ES-I3 (cell line): ENCODE data around the gene DNAH14.
"Not testable (repeated sequence)": the region's sequence is repeated elsewhere in the genome, so short reads cannot be mapped to it uniquely, and the experiment has no call there.

Experiments used
- H3K36me3 ChIP-seq: 2 replicates; pipeline ENCODE4 v1.6.1; 2013; ENCODE audit warnings: mild to moderate bottlenecking, low read length, control low read depth, moderate library complexity; ENCODE audit not compliant: insufficient read depth
- H3K4me1 ChIP-seq: 2 replicates; pipeline ENCODE4 v1.6.1; 2013; ENCODE audit warnings: mild to moderate bottlenecking, control low read depth, low read length; ENCODE audit not compliant: insufficient read depth
- H3K9ac ChIP-seq: 2 replicates; pipeline ENCODE4 v1.6.1; 2013; ENCODE audit warnings: low read depth, mild to moderate bottlenecking, low read length, moderate library complexity
- H3K9me3 ChIP-seq: 2 replicates; pipeline ENCODE4 v1.6.1; 2013; ENCODE audit warnings: mild to moderate bottlenecking, low read length, moderate library complexity; ENCODE audit not compliant: control insufficient read depth, insufficient read depth

Gene DNAH14

DNA sequence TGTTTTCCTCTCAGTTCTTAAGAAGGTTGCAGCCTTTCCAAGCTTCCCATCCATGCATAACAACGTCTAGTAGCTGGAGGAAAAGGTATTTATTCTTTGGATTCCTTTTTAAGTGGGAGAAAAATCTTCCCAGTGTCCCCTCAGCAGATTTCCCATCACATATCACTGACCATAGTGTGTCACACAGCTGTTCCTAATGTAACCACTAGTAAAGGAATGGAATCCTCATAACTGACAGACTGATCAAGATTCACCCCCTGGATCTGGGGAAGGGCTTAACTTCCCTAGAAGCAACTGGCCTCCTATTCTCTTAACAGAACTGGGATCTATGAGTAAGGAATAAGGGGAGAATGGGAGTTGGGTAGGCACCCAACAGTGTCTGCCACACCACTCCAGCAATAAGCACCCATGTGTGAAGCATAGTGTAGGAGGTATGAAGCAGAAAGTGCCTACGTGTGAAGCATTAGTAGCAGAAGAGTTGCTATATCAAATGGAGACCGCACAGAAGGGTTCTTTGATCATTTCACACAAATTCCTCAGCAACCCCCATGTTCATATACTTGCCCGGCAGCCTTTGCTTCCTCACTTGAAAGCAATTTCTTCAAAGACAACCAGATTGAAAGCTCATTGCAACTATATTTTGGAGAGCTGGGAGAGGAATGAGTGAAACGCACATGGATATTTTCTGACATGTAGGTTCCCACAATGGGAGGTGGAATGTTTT, 28.2 kb upstream of the DNAH14 start:
- H3K36me3 ChIP-seq: no peaks in the 10 kb centered on the region
- no peaks in the 10 kb centered on the region for H3K4me1 ChIP-seq
- no peak overlapping the region for H3K9ac ChIP-seq
- H3K9me3 ChIP-seq: peaks cover 2% of the 10 kb centered on the region; the same call in 1 of the 2 replicates

DNA sequence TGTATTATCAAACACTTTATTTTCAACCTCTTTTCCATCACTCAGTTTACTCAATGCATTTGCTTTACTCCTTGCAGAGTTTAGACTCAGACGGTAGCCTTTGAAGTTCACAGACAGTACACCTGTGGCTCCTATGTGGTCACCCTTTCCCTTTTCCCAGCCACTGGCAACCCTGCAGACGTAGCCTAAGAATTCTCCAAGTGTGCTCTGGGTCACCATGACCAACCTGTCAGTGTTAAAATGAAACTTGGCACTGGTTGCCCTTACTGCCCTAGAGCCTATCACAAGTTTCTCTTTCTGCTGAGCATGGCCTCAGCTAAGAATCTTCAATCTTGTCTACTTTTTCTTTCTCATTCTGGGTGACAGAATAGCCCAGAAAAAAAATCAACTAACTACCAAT, 25.5 kb upstream of the DNAH14 start:
- H3K36me3 ChIP-seq: no peaks in the 10 kb centered on the region
- H3K9me3 ChIP-seq: no peaks in the 10 kb centered on the region
- H3K4me1 ChIP-seq: no peaks in the 10 kb centered on the region
- no peak overlapping the region for H3K9ac ChIP-seq

DNA sequence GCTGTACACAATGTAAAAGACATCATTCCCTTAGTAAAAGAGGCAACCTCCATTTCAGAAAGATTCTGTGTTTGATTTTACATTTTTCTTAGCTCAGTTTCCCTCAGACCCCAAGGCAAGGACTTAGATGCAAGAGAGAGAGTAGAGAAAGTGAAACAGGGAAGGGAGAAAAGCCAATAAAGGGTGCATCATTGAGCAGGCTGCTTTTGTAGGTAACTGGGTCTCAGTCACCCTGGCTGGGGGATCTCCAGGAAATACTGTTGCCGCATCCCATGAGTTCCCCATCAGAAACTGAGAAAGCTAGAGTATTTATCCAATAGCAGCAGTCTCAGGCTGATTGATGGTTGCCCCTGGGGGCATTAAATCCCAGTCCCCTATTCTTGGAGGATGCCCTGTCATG, 23.1 kb upstream of the DNAH14 start:
- Histone ChIP-seq H3K4me1 (no peaks in the 10 kb centered on the region), H3K36me3 (no peaks in the 10 kb centered on the region), H3K9ac (no peak overlapping the region)

DNA sequence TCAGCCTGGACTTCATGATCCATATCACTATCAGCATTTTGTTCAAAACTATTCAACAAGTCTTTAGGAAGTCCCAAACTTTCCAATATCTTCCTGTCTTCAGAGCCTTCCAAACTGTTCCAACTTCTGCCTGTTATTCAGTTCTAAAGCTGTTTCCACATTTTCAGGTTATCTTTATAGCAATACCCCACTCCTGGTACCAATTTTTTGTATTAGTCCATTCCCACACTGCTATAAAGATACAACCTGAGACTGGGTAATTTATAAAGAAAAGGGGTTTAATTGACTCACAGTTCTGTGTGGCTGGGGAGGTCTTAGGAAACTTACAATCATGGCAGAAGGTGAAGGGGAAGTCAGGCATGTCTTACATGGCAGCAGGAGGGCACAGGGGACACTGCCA, 18.3 kb upstream of the DNAH14 start:
- Histone ChIP-seq H3K4me1 (no peaks in the 10 kb centered on the region), H3K36me3 (no peaks in the 10 kb centered on the region), H3K9ac (no peak overlapping the region), H3K9me3 (peaks cover 6% of the 10 kb centered on the region)

More for the DNA sequence above, 23.1 kb upstream of the DNAH14 start:
- peaks cover 3% of the 10 kb centered on the region for H3K9me3 ChIP-seq

DNA sequence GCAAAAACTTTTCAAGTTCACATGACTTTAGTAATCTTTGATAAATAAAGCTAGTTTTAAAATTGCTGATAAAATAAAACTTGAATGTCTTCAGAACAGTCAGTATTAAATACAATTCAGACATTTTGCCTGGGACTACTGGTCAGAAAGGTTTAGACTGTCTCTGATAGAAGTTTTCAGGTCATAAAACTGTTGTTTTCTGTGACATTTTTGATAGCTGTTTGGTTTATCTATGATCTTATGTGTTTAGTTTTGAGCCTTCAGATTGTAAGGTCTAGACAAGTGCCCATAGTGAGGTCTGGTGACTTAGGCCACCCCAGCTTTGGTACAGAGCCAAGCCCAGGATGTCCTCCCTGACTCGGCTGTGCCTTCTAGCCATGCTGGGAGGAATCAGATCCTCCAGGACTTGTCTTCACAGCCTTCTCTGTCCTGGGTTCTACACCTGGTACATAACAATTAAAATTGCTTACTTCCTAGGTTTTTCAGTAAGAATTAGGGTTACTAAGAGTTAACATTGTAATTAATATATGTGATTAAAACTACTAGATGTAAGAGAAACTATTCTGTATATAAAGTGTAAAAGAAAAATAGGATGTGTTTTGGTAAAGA, 15.1 kb upstream of the DNAH14 start:
- Histone ChIP-seq H3K4me1 (no peaks in the 10 kb centered on the region), H3K9me3 (peaks cover 6% of the 10 kb centered on the region)

DNA sequence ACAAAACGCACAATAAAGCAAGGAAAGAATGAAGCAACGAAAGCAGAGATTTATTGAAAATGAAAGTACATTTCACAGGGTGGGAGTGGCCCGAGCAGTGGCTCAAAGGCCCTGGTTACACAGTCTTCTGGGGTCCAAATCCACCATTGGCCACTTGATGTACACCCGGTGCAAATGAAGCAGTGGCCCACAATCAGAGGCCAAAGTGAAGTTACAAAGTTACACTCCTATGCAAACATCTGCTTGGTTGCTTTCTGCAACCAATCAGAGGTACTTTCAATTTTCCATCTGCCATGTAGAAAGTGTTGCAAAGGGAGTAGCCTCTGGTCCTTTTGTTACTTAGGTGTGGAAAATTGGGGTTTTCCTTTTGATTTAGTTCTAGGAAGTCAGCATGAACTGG, 10.0 kb upstream of the DNAH14 start:
- H3K9ac ChIP-seq: no peak overlapping the region
- H3K36me3 ChIP-seq: no peaks in the 10 kb centered on the region
- H3K4me1 ChIP-seq: no peaks in the 10 kb centered on the region
- no peaks in the 10 kb centered on the region for H3K9me3 ChIP-seq

More for the DNA sequence above, 15.1 kb upstream of the DNAH14 start:
- Histone ChIP-seq H3K9ac (no peak overlapping the region), H3K36me3 (no peaks in the 10 kb centered on the region)

DNA sequence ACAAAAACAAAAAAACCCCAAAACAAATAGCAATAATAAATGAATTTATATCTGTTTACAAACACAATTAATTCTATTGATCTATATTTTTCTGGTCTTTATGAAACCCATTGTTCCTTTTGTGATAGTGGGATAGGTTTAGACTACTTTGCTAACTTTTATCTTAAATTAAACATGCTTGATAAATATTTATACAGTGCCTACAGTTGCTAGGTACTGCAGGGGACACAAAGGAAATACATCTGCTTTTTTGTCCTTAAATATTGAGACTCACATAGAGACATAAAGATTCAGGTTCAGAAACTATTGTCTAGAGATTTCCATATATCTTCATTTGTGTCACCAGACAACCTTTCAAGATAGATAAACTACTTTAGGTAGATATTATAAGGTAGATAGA, 8.5 kb upstream of the DNAH14 start:
- Histone ChIP-seq H3K4me1 (no peaks in the 10 kb centered on the region), H3K9me3 (no peaks in the 10 kb centered on the region), H3K9ac (no peak overlapping the region), H3K36me3 (no peaks in the 10 kb centered on the region)

DNA sequence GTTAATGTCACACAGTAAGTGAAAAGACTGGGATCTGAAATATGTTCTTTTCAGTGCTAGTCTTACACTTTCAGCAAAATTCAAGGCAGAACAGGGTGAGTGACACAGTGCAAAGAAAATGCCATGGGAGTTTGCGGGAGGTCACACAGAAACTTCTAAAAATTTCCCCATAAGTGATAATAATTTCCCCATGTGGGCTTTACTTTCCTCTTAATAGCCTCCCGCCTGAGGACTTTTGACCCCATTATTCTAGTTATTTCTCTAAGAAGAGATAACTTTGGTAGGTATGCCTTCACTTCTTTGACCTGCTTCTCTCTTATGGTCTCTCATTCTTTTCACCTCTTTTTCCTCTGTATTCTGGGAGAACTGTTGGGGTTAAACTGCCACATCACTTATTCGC, 8.1 kb upstream of the DNAH14 start:
- Histone ChIP-seq H3K9ac (no peak overlapping the region), H3K36me3 (no peaks in the 10 kb centered on the region), H3K4me1 (no peaks in the 10 kb centered on the region), H3K9me3 (no peaks in the 10 kb centered on the region)

DNA sequence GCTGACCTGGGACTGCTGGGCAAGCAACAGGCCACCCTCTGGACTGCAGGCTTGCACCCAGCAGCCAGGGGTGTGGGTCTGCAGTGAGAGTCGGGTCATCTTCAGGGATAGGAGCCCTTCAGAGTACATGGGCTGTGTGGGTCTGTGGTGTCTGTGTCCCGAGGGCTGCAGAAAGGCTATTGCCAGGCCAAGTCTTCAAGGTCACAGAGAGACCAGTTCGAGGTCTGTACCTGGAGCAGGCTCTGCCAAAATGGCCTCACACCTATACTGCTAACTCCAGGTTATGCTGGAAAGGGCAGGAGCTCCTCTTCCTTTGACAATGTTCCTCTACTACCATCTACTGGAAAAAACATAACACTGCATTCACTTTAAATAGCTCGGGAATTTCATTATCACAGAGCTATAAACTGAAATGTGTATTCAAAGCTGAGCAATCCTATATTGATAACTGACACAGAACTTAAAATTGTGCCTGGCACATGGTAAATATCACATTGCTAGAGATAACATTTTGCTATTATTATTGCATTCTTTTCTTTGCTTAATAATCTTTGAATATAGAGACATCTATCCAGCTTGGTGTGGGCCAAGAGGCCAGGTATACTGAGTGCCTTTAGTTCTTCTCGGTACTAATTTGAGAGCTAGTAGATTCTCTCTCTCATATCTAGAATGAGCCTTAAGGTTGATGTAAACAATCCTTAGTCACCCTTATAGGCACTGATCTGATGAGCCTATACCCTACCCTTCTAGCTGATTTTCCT, 6.9 kb upstream of the DNAH14 start:
- Histone ChIP-seq H3K9me3 (no peaks in the 10 kb centered on the region), H3K4me1 (no peaks in the 10 kb centered on the region), H3K9ac (no peak overlapping the region; the same call in 1 of the 2 replicates), H3K36me3 (no peaks in the 10 kb centered on the region)

DNA sequence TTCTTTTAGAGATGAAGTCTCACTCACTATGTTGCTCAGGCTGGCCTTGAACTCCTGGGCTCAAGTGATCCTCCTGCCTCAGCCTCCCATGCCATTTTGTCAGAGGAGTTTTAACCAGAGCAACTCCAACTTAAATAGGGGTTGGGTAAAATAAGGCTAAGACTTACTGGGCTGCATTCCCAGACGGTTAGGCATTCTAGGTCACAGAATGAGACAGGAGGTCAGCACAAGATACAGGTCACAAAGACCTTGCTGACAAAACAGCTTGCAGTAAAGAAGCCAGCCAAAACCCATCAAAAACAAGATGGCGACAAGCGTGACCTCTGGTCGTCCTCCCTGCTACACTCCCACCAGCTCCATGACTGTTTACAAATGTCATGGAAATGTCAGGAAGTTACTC, 5.7 kb upstream of the DNAH14 start:
- Histone ChIP-seq H3K9ac (no peak overlapping the region), H3K4me1 (no peaks in the 10 kb centered on the region)

DNA sequence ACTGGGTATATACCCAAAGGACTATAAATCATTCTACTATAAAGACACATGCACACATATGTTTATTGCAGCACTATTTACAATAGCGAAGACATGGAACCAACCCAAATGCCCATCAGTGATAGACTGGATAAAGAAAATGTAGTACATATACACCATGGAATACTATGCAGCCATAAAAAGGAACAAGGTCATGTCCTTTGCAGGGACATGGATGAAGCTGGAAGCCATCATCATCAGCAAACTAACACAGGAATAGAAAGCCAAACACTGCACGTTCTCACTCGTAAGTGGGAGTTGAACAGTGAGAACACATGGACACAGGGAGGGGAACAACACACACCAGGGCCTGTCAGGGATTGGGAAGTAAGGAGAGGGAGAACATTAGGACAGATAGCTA, 1.8 kb upstream of the DNAH14 start:
- not testable (repeated sequence) for H3K9ac ChIP-seq, H3K36me3 ChIP-seq, H3K9me3 ChIP-seq, H3K4me1 ChIP-seq

More for the DNA sequence above, 5.7 kb upstream of the DNAH14 start:
- Histone ChIP-seq H3K9me3 (no peaks in the 10 kb centered on the region), H3K36me3 (no peaks in the 10 kb centered on the region)

DNA sequence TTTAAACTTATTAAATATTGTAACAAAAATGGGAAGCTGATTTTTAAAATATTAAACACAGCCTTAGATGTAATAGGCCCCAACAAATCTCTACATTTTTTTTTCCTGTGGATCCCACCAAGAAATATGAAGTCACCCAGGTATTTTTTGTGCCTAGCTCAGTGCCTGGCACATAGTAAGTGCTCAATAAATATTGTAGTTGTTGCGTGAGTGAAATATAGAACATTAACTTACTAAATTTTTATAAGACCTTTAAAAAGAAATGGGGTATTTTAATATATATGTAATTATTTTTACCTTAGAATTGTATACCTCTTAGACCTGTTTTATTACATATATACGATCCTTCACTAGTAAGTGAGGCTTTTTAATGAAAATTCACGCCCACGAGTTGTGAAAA, 569 bp upstream of the DNAH14 start:
- H3K9ac ChIP-seq: peak overlapping the region; percentile 79; the same call in 1 of the 2 replicates
- no peaks in the 10 kb centered on the region for H3K36me3 ChIP-seq
- H3K4me1 ChIP-seq: no peaks in the 10 kb centered on the region
- H3K9me3 ChIP-seq: peaks cover 19% of the 10 kb centered on the region

DNA sequence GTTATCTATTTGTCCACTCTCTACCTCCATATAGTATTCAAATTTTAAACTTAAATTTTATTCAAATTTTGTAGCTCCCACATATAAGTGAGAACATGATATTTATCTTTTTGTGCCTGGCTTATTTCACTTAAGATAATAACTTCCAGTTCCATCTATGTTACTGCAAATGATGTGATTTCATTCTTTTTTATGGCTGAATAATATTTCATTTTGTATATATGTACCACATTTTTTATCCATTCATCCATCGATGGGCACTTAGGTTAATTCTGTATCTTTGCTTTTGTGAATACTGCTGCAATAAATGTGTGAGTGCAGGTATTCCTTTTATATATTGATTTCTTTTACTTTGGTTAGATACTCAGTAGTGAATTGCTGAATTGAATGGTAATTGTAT, 2.1 kb downstream of the DNAH14 start:
- no peak overlapping the region for H3K9ac ChIP-seq
- no peaks in the 10 kb centered on the region for H3K4me1 ChIP-seq
- no peaks in the 10 kb centered on the region for H3K36me3 ChIP-seq
- H3K9me3 ChIP-seq: peaks cover 29% of the 10 kb centered on the region

DNA sequence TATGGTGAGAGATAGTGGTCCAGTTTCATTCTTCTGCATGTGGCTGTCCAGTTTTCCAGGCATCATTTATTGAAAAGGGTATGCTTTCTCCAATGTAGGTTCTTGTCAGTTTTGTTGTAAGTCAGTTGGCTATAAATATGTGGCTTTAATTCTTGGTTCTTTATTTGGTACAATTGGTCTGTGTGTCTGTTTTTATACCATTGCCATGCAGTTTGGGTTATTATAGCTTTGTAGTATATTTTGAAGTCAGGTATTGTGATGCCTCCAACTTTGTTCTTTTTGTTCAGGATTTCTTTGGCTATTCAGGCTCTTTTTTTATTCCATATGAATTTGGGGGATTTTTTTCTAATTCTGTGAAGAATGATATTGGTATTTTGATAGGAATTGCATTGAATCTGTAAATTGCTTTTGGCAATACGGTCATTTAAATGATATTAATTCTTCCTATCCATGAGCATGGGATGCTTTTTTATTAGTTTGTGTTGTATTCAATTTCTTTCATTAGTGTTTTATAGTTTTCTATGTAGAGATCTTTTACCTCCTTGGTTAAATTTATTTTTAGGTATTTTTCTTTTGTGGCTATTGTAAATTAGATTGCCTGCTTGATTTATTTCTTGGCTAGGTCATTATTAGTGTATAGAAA, 3.3 kb downstream of the DNAH14 start:
- Histone ChIP-seq H3K9ac (no peak overlapping the region), H3K36me3 (no peaks in the 10 kb centered on the region), H3K4me1 (no peaks in the 10 kb centered on the region), H3K9me3 (peaks cover 32% of the 10 kb centered on the region)
